CD4-positive, alpha-beta T cell treated with Interleukin-21 for 1 hour (primary cell): ENCODE results near the gene DDN.
A peak's percentile ranks its signal among the peaks of the same experiment; 100 is the strongest.

Experiments used
- DNase-seq: peaks from one replicate; pipeline ENCODE4 v3.0.0-alpha.2; 2020

The DDN gene

GRCh38 chr12:48980953-48981756 is 18.0 kb downstream of the DDN start:
- peak; percentile 60 for DNase-seq

GRCh38 chr12:48980389-48980952 is 18.7 kb downstream of the DDN start:
- peak; percentile 44 for DNase-seq

- peak; percentile 56 for DNase-seq
These were observed 19.4 kb downstream of the DDN start for GRCh38 chr12:48979602-48980388.

- DNase-seq: no peak
These were observed 20.2 kb downstream of the DDN start for GRCh38 chr12:48978741-48979601.

GRCh38 chr12:48978291-48978740 is 20.9 kb downstream of the DDN start, which contains the start of gene WNT1:
Gene WNT1, plus strand, starts transcription at chr12:48978322. Its CDS starts 329 bp downstream, at chr12:48978651.
- peak; percentile 22 for DNase-seq

- DNase-seq: peak; percentile 85
These were observed 21.6 kb downstream of the DDN start for GRCh38 chr12:48977290-48978281.

GRCh38 chr12:48973941-48974673 is 25.1 kb downstream of the DDN start:
- peak; percentile 42 for DNase-seq

GRCh38 chr12:48973531-48973930 is 25.6 kb downstream of the DDN start:
- DNase-seq: no peak

GRCh38 chr12:48972952-48973483 is 26.2 kb downstream of the DDN start:
- DNase-seq: no peak

GRCh38 chr12:48972213-48972951 is 26.8 kb downstream of the DDN start:
- DNase-seq: no peak

- DNase-seq: no peak
These were observed 28.4 kb downstream of the DDN start for GRCh38 chr12:48970702-48971334.

GRCh38 chr12:48969833-48970701 is 29.1 kb downstream of the DDN start:
- DNase-seq: peak; percentile 46

GRCh38 chr12:48969160-48969771 is 29.9 kb downstream of the DDN start:
- DNase-seq: no peak

GRCh38 chr12:48968467-48968866 is 30.7 kb downstream of the DDN start:
- no peak for DNase-seq

- no peak for DNase-seq
These were observed 31.2 kb downstream of the DDN start for GRCh38 chr12:48967991-48968390.

- DNase-seq: no peak
These were observed 32.8 kb downstream of the DDN start for GRCh38 chr12:48966177-48966895.
